H9 (cell line): ENCODE results near the gene BRINP2. TPM values are rescaled to one million over a fixed set of nuclear protein-coding genes. Genes with fewer than 3 reads are reported as not detected.

Experiments used
- DNase-seq: peaks from one replicate; pipeline ENCODE4 v3.0.0-alpha.2; 2017
- H2AFZ ChIP-seq: one replicate; pipeline ENCODE4 v1.6.1; 2013; ENCODE audit warnings: mild to moderate bottlenecking, low read length, control low read depth, moderate library complexity
- H2AK5ac ChIP-seq: 2 replicates; pipeline ENCODE4 v1.6.1; 2013; ENCODE audit warnings: low read length, control low read depth, mixed read lengths; ENCODE audit not compliant: insufficient read length
- H2BK120ac ChIP-seq: one replicate; pipeline ENCODE4 v1.6.1; 2013; ENCODE audit warnings: low read depth, mild to moderate bottlenecking, low read length, control low read depth, inconsistent platforms; ENCODE audit not compliant: poor library complexity, severe bottlenecking
- H2BK12ac ChIP-seq: 2 replicates; pipeline ENCODE4 v1.6.1; 2013; ENCODE audit warnings: low read length, control low read depth, mixed read lengths, low read depth; ENCODE audit not compliant: insufficient read length
- H2BK15ac ChIP-seq: 2 replicates; pipeline ENCODE4 v1.6.1; 2013; ENCODE audit warnings: low read depth, low read length, control low read depth
- H2BK20ac ChIP-seq: one replicate; pipeline ENCODE4 v1.6.1; 2013; ENCODE audit warnings: low read depth, mild to moderate bottlenecking, low read length, control low read depth, inconsistent platforms; ENCODE audit not compliant: poor library complexity, severe bottlenecking
- H2BK5ac ChIP-seq: 2 replicates; pipeline ENCODE4 v1.6.1; 2013; ENCODE audit warnings: low read length, control low read depth, mixed read lengths; ENCODE audit not compliant: insufficient read length
- H3K14ac ChIP-seq: 2 replicates; pipeline ENCODE4 v1.6.1; 2013; ENCODE audit warnings: low read length, control low read depth; ENCODE audit not compliant: insufficient read depth
- H3K18ac ChIP-seq: 2 replicates; pipeline ENCODE4 v1.6.1; 2013; ENCODE audit warnings: low read depth, mild to moderate bottlenecking, mixed read lengths, low read length, control low read depth; ENCODE audit not compliant: insufficient read length
- H3K23ac ChIP-seq: 2 replicates; pipeline ENCODE4 v1.6.1; 2013; ENCODE audit warnings: low read length, control low read depth, mixed read lengths, low read depth; ENCODE audit not compliant: insufficient read length
- H3K23me2 ChIP-seq: 2 replicates; pipeline ENCODE4 v1.6.1; 2013; ENCODE audit warnings: low read depth, mild to moderate bottlenecking, mixed read lengths, low read length, control low read depth; ENCODE audit not compliant: insufficient read length, poor library complexity, severe bottlenecking
- H3K27ac ChIP-seq: 2 replicates; pipeline ENCODE4 v1.5.1; 2013; ENCODE audit warnings: low read length, control low read depth, mixed read lengths, low read depth; ENCODE audit not compliant: insufficient read length
- H3K27me3 ChIP-seq: 2 replicates; pipeline ENCODE4 v1.6.1; 2013; ENCODE audit warnings: low read length, control low read depth, inconsistent platforms; ENCODE audit not compliant: insufficient read depth
- H3K4ac ChIP-seq: 2 replicates; pipeline ENCODE4 v1.6.1; 2013; ENCODE audit warnings: low read depth, mild to moderate bottlenecking, control low read depth, inconsistent platforms, low read length, moderate library complexity
- H3K4me1 ChIP-seq: 2 replicates; pipeline ENCODE4 v1.6.1; 2013; ENCODE audit warnings: low read length, control low read depth, inconsistent platforms; ENCODE audit not compliant: insufficient read depth
- H3K4me2 ChIP-seq: 2 replicates; pipeline ENCODE4 v1.6.1; 2013; ENCODE audit warnings: low read length, control low read depth, mixed read lengths; ENCODE audit not compliant: insufficient read length, insufficient read depth
- H3K56ac ChIP-seq: 2 replicates; pipeline ENCODE4 v1.6.1; 2013; ENCODE audit warnings: low read depth, mild to moderate bottlenecking, mixed read lengths, low read length, control low read depth; ENCODE audit not compliant: insufficient read length
- H3K79me1 ChIP-seq: 2 replicates; pipeline ENCODE4 v1.6.1; 2013; ENCODE audit warnings: low read depth, mild to moderate bottlenecking, moderate library complexity, low read length, control low read depth, inconsistent platforms; ENCODE audit not compliant: insufficient read depth, poor library complexity, severe bottlenecking
- H3K79me2 ChIP-seq: 2 replicates; pipeline ENCODE4 v1.6.1; 2013; ENCODE audit warnings: low read length, control low read depth, inconsistent platforms; ENCODE audit not compliant: insufficient read depth
- H3K9ac ChIP-seq: 2 replicates; pipeline ENCODE4 v1.6.1; 2013; ENCODE audit warnings: low read length, control low read depth, mixed read lengths; ENCODE audit not compliant: insufficient read length; ENCODE audit errors: extremely low read depth
- H3K9me3 ChIP-seq: one replicate; pipeline ENCODE4 v1.6.1; 2013; ENCODE audit warnings: low read depth, low read length, inconsistent platforms; ENCODE audit not compliant: control insufficient read depth
- H3T11ph ChIP-seq: one replicate; pipeline ENCODE4 v1.6.1; 2013; ENCODE audit warnings: mild to moderate bottlenecking, low read length, control low read depth, inconsistent platforms
- H4K20me1 ChIP-seq: one replicate; pipeline ENCODE4 v1.6.1; 2013; ENCODE audit not compliant: control insufficient read depth, insufficient read length, insufficient read depth
- H4K5ac ChIP-seq: 2 replicates; pipeline ENCODE4 v1.6.1; 2013; ENCODE audit warnings: low read depth, mild to moderate bottlenecking, mixed read lengths, low read length, control low read depth; ENCODE audit not compliant: insufficient read length
- H4K8ac ChIP-seq: replicated peaks from 2 replicates; pipeline ENCODE4 v1.6.1; 2013; ENCODE audit warnings: low read length, control low read depth, mixed read lengths, low read depth; ENCODE audit not compliant: insufficient read length
- H4K91ac ChIP-seq: 2 replicates; pipeline ENCODE4 v1.6.1; 2013; ENCODE audit warnings: low read depth, mild to moderate bottlenecking, moderate library complexity, mixed read lengths, low read length, control low read depth; ENCODE audit not compliant: insufficient read length
- H3K27ac Mint-ChIP-seq, 3 experiments: 2 replicates in 2 of 3; 3 replicates in 1 of 3; pipeline ENCODE4 v1.8.0; 2020 to 2021; ENCODE audit warnings: mixed read lengths in 3 of 3, mild to moderate bottlenecking in 1 of 3, moderate library complexity in 1 of 3
- H3K27me3 Mint-ChIP-seq: 2 replicates; pipeline ENCODE4 v1.8.0; 2021; ENCODE audit warnings: low read depth, mild to moderate bottlenecking, moderate library complexity, mixed read lengths
- H3K36me3 Mint-ChIP-seq, 3 experiments: 2 replicates in 2 of 3; 3 replicates in 1 of 3; pipeline ENCODE4 v1.8.0; 2020 to 2021; ENCODE audit warnings: low read depth in 3 of 3, mixed read lengths in 3 of 3; ENCODE audit not compliant: insufficient read depth in 1 of 3
- H3K4me1 Mint-ChIP-seq, 2 experiments: 2 replicates each; pipeline ENCODE4 v1.8.0; 2020; ENCODE audit warnings: mixed read lengths in 2 of 2
- H3K4me3 Mint-ChIP-seq, 2 experiments: 2 replicates in 1 of 2; 3 replicates in 1 of 2; pipeline ENCODE4 v1.8.0; 2020 to 2021; ENCODE audit warnings: mild to moderate bottlenecking in 2 of 2, mixed read lengths in 2 of 2, moderate library complexity in 1 of 2
- H3K9me3 Mint-ChIP-seq, 2 experiments: 2 replicates in 1 of 2; 3 replicates in 1 of 2; pipeline ENCODE4 v1.8.0; 2020; ENCODE audit warnings: mild to moderate bottlenecking in 2 of 2, mixed read lengths in 2 of 2, moderate library complexity in 1 of 2
- CTCF ChIP-seq: fragments of 200-600 bp; sonication (generic); conservative IDR thresholded peaks from 3 replicates; pipeline ENCODE4 v1.8.0; 2021; ENCODE audit warnings: antibody characterized with exemption, mild to moderate bottlenecking
- WGBS: extraction: QIAGEN DNeasy Blood & Tissue Kit; methylation state at CpG from one replicate; pipeline ENCODE4 v1.1.7; 2013; ENCODE audit warnings: missing lambda C conversion rate, low lambda C conversion rate, mixed read lengths; ENCODE audit not compliant: insufficient read length; ENCODE audit errors: extremely low coverage; 5-methylcytosine and 5-hydroxymethylcytosine counted together
- total RNA-seq: library from RNA; stranded (reverse); gene quantifications from 2 replicates; pipeline ENCODE4 v1.2.1, GENCODE V29; 2021

BRINP2 gene
- total RNA-seq, 1 experiment from 2014 or later: not detected

DNA sequence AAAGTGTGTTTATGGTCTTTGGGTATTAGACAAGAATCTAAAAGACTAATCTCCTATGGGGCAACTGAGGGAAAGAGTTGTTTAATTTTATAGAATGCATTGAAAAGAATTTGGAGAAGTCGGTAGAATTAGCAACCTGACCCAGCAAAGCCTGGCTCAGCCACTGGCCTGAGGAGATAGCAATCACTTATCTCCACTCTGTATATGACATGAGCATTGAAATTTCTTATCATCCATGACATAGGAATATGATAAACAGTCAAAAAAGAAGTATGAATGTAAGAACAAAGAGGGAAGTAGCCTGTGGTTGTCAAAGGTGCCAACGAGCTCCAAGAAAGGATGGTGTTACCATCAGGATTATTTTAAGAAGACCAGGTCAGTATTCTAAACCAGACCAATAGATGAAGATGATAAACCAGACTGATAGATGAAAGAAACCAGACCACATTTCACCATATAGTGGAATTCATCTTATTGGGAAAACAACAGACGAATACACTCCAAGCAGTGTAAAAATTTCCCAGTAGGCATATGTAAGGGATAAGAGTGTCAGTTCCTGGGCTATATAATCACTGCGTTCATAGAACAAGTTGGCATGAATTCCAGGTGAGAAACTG is 42.0 kb upstream of the BRINP2 start:
- Histone ChIP-seq H4K20me1 (no peaks in the 10 kb centered on the region), H2AK5ac (no peak overlapping the region), H3K27ac (no peak overlapping the region), H4K91ac (no peak overlapping the region), H3K23ac (no peak overlapping the region), H3K56ac (no peak overlapping the region), H3K4me2 (no peak overlapping the region), H2AFZ (no peak overlapping the region), H3T11ph (no peak overlapping the region), H2BK120ac (no peak overlapping the region), H3K9ac (no peak overlapping the region), H2BK12ac (no peak overlapping the region), H2BK20ac (no peak overlapping the region), H3K18ac (no peak overlapping the region), H3K4me1 (peaks cover 4% of the 10 kb centered on the region; the same call in 1 of the 2 replicates), H2BK15ac (no peak overlapping the region), H3K14ac (no peak overlapping the region), H4K5ac (no peak overlapping the region), H3K79me1 (no peaks in the 10 kb centered on the region), H3K23me2 (no peaks in the 10 kb centered on the region), H3K9me3 (no peaks in the 10 kb centered on the region), H3K4ac (no peak overlapping the region), H4K8ac (no peak overlapping the region), H3K27me3 (no peaks in the 10 kb centered on the region), H2BK5ac (no peak overlapping the region), H3K79me2 (0 out of 2 replicates have a peak, but pooled peaks cover 2% of the 10 kb centered on the region)
- H3K9me3 Mint-ChIP-seq: no peaks in the 10 kb centered on the region
- H3K27me3 Mint-ChIP-seq: peaks cover 5% of the 10 kb centered on the region
- H3K27ac Mint-ChIP-seq: no peak overlapping the region
- no CpG with 5 or more reads among the region's 4 CpGs for WGBS
- H3K4me1 Mint-ChIP-seq: peaks cover 6 to 7% of the 10 kb centered on the region in 2 experiments; a peak in 3 of 4 replicates
- no peak for TF ChIP-seq CTCF
- no peak overlapping the region for H3K4me3 Mint-ChIP-seq
- DNase-seq: no peak
- peaks cover 0 to 2% (median 0%) of the 10 kb centered on the region in 3 experiments; a peak in 2 of 7 replicates for H3K36me3 Mint-ChIP-seq
